SHP77 treated with DMSO at 0.1 percent for 48 hours (cell line): ENCODE results near the gene MGAT4A.
"Not testable (repeated sequence)": the region's sequence is repeated elsewhere in the genome, so short reads cannot be mapped to it uniquely, and the experiment has no call there.

ENCODE experiments used
- DNase-seq: peaks from one replicate; lab custom pipeline; 2025; lab: John Stamatoyannopoulos, UW

MGAT4A gene

GRCh38 chr2:98759827-98760625, 29.1 kb upstream of the MGAT4A start:
- no peak for DNase-seq

GRCh38 chr2:98759338-98759737, 28.4 kb upstream of the MGAT4A start:
- DNase-seq, result no peak

- DNase-seq, result peak; percentile 10
These were observed 27.0 kb upstream of the MGAT4A start for GRCh38 chr2:98757904-98758421.

GRCh38 chr2:98753801-98754200, 22.9 kb upstream of the MGAT4A start:
- DNase-seq, result no peak

- not testable (repeated sequence) for DNase-seq
These were observed 21.8 kb upstream of the MGAT4A start for GRCh38 chr2:98752711-98753110.

GRCh38 chr2:98751748-98752147, 20.8 kb upstream of the MGAT4A start:
- no peak for DNase-seq

- DNase-seq, result no peak
These were observed 19.8 kb upstream of the MGAT4A start for GRCh38 chr2:98750593-98751282.

GRCh38 chr2:98749066-98749450, 18.1 kb upstream of the MGAT4A start:
- DNase-seq, result no peak

GRCh38 chr2:98748292-98749065, 17.5 kb upstream of the MGAT4A start:
- DNase-seq, result no peak

- DNase-seq, result no peak
These were observed 17.0 kb upstream of the MGAT4A start for GRCh38 chr2:98747888-98748287.

- DNase-seq, result no peak
These were observed 15.5 kb upstream of the MGAT4A start for GRCh38 chr2:98746426-98746825.

- DNase-seq, result no peak
These were observed 13.7 kb upstream of the MGAT4A start for GRCh38 chr2:98744595-98744994.

GRCh38 chr2:98743835-98744234, 12.9 kb upstream of the MGAT4A start:
- DNase-seq, result no peak

GRCh38 chr2:98739020-98739419, 8.1 kb upstream of the MGAT4A start:
- DNase-seq, result no peak

- no peak for DNase-seq
These were observed 7.4 kb upstream of the MGAT4A start for GRCh38 chr2:98738304-98738703.

GRCh38 chr2:98737848-98738247, 6.9 kb upstream of the MGAT4A start:
- no peak for DNase-seq

GRCh38 chr2:98736464-98736889, 5.5 kb upstream of the MGAT4A start:
- DNase-seq, result no peak

- no peak for DNase-seq
These were observed 3.9 kb upstream of the MGAT4A start for GRCh38 chr2:98734823-98735260.

- no peak for DNase-seq
These were observed 3.2 kb upstream of the MGAT4A start for GRCh38 chr2:98734162-98734561.

GRCh38 chr2:98732430-98733051, 1.6 kb upstream of the MGAT4A start:
- DNase-seq, result no peak

GRCh38 chr2:98731894-98732349, 990 bp upstream of the MGAT4A start:
- no peak for DNase-seq

- no peak for DNase-seq
These were observed 258 bp downstream of the MGAT4A start for GRCh38 chr2:98730707-98731040.
